GDM1 (cell line): ENCODE results near the gene KIAA1217.
"Not testable (repeated sequence)": the region's sequence is repeated elsewhere in the genome, so short reads cannot be mapped to it uniquely, and the experiment has no call there.

Source experiments
- DNase-seq: peaks from one replicate; lab custom pipeline; 2025; lab: John Stamatoyannopoulos, UW

KIAA1217 gene

DNA sequence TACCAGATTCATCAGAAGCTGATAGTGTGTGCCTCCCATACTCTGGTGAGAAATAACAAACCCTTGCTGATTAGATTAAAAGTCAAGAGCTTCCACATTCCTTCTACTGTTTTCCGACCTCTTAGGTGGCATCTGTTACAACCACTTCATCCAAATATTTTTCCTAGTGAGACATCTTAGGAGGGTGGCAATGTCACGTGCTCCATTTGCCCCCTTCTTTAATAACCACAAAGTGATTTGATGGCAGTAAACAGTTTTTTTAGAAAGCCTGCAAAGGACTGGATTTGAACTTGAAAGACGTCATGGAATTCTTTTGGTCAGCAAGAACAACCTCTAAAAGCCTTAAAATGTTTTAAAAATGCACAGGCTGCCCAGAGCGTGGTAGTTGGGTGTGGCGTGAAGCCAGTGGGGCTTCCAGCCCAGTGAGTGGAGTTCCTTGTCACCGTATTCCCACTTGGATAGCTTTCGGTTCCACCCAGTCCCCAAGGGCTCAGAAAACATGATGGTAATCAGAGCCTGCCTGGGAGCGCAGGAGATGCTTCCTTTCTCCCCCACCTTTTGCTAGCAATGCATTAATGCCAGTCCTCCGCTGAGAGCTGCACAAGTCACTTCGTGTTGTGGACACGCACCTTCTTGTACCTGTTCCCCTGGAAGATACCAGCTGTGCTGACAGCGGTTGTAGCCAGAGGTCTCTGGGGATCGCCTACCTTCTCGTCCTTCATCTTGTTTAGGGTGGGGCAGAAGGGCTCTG, 256.4 kb downstream of the KIAA1217 start:
- DNase-seq = no peak

DNA sequence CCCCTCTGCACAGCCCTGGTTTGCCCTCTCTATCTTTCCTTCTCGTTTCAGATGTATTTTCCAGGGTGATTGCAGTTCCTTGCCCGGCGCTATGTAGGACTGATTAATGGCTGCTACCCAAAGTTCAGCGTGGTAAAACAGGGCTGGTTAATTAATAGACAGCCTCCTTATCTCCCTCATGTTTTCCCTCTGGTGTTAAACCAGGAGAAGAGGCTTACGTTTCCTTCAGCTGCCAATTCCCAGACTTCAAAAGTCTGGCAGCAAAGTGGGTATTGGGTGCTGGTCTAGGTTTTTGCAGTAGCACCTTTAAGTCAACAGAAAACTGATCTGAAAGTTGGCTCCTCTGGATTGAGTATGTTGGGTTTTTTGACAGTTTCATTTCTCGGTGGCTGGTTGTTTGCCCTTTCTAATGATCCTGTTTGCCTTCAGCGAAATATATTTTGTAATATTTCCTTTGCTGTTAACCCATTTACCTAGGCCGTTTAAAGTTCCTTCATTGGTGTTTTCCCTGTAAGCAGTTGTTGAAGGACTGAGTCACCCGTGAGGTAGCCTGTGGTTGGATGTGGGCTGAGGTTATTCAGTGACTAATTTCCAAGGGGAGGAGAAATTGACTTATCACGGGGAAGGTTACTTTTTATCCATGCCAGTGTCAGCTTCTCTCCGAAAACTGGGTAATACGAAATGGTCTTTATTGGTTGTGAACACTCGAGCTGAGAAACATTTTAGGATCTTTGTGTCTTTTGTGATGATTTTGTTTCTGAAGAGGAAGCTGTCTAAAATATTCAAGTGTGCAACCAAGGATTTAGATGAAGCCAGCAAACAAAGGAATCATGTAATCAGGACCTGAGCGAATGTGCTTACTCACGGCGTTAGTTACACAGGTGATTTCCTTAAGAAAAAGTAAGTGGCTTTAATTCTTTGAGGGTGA, 257.2 kb downstream of the KIAA1217 start:
- peak; percentile 56 for DNase-seq

DNA sequence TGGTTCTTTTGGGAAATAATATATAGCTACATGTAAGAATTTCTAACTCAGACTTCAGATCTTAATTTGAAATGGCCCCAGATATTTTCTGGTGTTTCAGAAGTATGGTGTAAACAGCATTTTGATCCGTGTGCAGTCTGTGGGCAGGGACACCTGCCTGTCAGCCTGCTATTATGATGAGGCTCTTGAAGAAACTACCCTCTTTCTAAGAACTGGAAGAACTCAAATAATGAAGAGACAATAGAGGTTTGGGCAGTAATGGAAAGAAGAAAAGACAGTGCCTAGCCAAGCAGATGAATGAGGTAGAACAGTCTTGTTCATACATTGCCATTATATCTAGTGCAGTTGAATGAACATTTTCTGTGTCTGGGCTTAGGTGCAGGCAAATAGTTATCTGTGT, 258.2 kb downstream of the KIAA1217 start:
- no peak for DNase-seq

DNA sequence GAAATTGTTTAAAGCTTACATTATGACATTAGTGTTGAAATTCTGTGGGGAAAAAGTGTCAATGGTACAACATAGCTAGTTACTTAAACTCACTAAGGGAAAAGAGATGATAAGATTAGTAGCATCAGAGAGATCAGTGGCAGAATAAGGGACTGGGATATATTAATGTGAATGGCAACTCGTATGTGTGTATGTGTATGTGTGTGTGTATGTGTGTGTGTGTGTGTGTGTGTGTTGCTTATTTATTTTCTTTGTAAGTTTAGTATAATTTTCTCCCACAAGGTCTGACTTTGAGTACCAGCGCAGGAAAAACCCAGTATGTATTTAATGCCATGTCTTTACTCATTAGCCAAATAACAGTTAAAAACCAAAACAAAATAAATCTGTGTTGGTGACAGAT, 258.7 kb downstream of the KIAA1217 start:
- DNase-seq = no peak

DNA sequence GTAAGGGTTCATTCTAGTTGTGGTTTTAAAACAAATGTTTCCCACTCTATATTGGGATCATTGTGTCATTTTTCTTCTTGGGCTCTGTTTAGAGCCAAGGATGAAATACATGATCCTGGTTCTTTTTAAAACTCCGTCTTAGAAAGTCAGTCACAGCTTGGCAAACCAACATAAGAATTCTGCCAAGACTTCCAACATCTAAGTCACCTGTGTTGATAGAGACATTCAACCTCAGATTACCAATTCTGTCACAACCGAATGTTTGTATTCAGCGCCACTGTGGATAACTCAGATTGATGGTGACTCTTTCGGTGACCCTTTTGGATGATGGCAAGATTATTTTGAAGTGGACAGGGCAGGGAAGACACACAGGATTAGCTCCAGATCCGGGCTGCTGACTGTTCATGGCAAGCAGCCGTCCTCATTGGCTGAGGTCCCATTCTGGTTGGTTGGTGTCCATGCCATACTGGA, 259.4 kb downstream of the KIAA1217 start:
- DNase-seq = no peak

DNA sequence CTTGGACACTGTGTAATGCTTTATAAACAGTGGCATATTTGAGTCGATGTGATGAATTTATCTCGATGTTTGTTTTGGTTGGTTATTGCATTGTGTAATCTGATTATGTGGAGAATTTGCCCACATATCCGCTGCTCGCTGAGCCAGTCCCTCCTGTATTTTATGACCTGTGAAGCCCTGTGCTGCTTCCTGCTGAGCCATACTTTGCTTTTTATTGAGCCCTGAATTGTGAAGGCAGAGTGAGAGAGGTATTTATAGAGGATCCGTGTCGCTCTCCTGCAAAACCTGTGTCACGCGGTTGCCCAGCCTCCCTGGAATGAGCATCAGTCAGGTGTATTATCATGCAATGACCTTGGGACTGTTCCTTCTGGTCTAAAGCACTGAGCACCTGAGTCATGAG, 261.1 kb downstream of the KIAA1217 start:
- DNase-seq = no peak

DNA sequence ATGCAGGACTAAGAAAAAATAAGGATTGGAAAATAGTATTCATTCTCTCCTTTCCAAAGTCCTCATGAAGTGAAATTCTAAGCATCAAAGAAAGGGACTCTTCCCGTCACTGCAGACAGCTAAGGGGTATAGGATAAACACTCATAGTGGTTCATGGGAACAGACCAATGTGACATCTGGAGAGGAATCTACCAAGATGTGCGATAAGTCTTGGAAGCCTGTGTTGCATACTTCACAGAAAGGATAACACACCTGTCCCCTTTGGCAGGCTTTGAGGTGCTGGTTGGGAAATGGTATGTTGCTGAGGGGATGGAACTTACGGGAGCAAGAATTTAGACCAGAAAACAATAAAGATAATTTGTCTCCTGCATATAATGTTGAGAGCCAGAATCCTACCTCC, 266.7 kb downstream of the KIAA1217 start:
- DNase-seq = no peak

DNA sequence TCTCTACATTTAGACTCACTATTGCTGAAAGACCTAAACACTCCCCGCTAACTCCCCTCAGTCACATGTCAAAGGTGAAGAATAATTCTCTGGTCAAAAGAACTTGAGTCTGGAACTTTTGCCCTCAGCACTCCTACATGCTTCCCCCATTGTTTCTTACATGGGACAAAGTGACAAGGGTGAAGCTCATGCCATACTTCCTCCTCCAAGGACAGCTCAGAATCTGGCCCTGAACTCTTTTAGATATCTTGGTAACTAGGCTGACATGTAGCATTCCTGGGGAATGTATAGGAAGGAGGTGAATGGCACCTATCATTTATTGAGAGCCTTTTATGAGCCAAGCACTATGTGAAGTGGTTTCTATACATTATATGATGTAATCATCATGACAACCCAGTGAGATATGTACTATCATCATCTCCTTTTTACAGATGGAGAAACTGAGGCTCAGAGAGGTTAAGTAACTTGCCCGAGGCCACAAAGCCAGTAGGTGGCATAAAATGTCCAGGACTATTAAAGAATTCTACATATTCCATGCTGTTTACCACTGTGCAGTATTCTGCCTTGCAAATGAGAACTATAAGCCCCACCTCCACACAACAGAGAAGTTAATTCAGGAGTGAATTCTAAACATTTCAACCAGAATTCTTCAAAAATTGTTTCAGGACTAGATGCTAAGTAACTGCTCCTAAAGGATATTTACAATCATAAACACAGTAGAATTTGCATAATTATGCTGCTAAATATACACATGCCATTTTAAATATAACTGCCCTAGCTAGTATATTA, 268.2 kb downstream of the KIAA1217 start:
- DNase-seq = no peak

DNA sequence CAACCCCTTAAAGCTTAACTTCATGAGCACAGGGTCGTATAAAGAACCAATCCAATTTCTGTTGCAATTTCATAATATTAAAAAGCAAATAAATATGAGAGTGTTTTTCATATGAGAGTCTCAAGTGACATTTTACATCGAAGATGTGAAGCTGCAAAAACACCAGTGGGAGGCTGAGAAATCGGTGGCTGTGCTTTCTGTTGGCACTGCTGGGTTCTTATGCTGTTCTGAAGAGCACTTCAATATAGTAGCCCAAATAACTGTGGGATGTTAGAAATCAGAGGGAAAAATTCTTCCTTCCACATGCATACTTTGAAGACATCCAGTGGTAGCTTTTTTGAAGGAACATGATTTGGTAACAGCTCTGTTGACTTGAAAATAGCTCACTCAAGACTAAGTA, 269.0 kb downstream of the KIAA1217 start:
- DNase-seq = no peak

DNA sequence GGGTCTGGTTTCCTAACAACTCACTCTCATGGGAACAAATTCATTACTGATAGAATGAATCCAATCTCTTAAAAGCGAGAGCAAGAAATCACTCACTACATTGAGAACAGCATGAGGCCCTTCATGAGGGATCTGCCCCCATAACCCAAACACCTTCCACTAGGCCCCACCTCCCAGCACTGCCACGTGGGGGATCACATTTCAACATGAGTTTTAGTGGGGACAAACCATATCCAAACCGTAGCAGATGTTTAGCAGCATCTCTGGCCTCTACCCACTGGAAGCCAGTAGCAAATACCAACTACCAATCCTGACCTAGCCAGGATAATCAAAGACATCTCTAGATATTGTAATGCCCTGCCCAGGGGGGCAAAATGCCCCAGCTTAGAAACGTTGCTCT, 270.9 kb downstream of the KIAA1217 start:
- DNase-seq = no peak

DNA sequence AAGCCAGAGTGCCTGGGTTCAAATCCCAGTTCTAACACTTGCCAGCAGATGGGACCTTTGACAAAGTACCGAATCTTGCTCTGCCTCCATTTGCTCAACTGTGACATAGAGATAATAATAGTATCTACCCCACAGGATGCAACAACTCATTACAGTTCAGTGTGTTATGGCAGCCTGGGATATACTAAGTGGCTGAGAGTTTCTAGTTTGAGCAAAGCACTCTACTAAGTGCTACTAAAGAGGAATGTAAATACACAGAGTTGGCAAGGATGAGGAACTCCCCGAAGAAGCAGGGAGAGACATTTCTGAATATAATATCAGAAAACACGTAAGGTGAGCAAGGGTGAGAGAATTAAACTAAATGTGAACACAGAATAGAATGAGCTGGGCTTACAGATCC, 271.5 kb downstream of the KIAA1217 start:
- DNase-seq = no peak

DNA sequence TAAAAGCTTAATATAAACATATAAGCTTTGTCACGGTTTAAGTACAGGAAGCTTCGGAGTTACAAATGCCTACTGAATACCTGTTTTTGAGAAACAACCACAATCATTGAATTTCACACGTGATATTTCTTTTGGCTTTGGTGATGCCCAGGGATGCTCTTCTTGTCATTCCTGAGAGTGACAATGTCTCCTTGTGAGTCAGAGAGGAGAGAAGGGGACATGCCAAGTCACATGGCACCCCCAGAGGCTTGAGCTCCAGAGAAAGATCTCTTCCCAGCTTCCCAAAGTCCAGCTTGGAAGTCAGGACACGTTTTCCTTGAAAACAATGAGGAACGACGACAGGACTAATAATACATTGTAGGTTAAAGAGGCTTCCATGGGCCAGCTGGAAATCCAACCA, 272.3 kb downstream of the KIAA1217 start:
- no peak for DNase-seq

DNA sequence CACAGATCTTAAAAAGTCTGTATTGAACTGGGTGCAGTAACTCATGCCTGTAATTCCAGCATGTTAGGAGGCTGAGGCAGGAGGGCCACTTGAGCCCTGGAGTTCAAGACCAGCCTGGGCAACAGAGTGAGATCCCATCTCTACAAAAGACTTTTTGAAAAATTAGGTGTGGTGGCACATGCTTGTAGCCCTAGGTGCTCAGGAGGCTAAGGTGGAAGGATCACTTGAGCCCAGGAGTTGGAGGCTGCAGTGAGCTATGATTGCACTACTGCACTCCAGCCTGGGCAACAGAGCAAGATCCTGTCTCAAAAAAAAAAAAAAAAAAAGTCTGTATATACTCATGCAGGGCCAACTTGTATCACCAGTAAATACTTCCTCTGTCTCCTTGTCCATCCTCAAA, 273.8 kb downstream of the KIAA1217 start:
- DNase-seq = not testable (repeated sequence)

DNA sequence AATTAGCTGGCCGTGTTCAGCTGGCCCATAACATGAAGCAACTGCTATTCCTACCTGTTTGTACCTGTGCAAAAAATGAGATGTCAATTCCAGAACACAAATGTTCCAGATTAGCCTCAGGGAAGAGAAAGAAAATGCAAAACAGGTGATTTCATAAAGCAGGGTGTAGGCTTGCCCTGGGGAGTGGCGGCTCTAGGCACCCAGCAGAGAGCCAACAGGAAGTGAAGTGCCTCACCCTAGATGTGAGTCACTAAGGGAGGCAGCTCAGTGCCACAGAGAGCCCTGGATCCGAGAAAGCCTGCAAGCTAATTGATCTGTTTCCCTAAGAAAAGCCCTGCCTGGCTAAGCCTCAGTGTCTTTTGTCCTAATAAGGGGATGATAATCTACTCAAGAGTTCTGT, 274.8 kb downstream of the KIAA1217 start:
- no peak for DNase-seq

DNA sequence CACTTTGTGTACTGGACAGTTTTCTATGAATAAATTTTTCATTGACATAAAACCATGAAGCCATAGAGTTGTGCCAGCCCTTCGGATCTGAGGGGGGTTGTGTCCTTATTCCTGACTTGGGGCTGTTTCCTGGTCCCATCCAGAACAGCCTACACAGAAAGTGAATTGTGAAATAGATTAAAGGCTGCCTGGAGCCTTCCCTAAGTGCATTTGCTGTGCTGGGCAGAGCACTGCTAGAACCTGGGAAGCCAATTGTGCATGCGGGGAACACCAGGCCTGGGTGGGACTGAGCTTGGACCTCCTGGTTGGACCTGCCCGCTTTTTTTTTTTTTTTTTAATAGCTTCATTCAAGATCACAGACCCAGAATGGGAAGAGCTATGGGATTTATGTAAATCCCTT, 275.8 kb downstream of the KIAA1217 start:
- no peak for DNase-seq

DNA sequence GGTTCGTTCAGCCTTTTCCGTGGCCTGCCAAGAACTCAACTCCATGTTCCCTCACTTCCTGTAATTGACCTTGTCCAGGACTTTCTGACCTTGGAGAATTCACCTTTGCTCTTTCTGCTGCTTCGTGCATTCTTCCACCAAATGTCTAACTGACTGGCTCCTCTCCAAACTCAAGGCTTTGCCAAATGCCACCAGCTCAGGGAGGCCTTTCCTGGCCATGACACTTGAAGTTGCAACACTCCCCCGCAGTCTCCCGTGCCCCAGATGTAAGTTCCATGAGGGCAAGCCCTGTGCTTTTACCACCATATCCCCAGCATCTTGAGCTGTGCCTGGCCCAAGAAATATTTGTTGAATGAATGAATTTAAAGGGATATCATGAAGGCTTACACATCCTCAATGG, 276.4 kb downstream of the KIAA1217 start:
- DNase-seq = no peak

DNA sequence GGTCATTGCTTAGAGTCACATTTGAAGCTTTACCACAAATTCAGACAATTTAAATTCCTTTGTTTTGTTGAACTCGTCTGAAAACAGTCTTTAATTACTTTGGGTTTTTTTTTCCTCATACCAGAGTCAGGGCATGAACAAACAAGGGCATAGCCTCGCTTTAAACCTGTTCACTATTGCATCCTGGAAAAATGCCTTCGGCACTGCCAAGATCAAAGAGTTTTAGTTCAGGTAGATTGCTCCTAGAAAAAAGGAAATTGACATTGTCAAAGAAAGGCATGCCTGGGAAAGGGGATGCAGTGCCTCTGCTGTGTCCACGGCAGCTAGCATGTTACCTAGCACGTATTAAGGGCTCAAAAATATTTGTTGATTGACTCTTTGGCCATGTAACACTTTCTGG, 279.7 kb downstream of the KIAA1217 start:
- DNase-seq = no peak

DNA sequence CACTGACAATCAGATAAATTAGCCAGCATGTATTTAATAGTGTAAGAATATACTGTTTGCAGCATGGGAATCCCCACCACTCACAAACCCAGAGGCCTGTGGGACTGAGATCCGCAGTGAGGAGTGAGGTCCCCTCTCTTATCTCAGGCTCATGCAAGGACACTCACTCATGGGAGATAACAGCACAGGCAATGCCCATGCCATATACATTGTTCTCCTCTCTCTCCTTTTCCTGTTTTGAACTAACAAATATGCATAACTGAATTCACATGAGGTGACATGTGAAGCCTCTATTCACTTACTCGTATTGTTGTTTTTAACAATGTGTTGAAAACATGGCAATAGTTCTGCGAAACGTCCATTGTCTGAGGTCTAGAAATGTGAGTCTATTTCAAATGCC, 284.2 kb downstream of the KIAA1217 start:
- no peak for DNase-seq

DNA sequence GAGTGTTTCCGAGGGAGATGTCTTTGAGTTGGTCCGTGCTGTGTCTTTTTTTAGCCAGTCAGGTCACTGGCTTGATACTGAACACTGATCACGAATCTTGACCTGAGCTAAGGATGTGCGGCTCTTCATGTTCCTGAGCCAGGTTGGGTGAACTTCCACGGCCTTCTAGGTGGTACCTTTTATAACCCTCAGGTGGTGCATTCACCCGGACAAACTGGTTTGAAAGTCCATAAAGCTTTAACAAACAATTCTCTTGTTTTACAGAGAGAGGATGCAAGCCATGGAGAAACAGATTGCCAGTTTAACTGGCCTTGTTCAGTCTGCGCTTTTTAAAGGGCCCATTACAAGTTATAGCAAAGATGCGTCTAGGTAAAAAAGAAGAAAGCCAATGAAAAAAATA, 285.3 kb downstream of the KIAA1217 start:
- no peak for DNase-seq

DNA sequence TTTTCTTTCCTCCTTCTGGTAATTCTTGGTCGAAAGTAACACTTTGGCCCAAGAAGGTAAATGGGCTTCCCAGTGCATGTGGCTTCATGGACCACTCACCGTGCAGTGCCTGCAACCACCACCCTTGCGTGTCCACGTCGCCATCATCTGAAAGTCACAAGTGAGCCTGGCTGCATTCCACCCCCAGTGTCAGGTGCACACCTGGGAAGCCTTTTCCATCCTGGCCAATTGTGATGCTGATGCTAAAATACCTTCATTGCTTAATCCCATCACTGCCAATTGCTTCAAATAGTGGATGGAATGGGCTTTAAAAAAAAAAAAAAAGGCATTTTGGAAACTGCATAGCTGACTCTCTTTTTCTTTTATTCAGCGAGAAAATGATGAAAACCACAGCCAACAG, 285.8 kb downstream of the KIAA1217 start:
- DNase-seq = no peak

DNA sequence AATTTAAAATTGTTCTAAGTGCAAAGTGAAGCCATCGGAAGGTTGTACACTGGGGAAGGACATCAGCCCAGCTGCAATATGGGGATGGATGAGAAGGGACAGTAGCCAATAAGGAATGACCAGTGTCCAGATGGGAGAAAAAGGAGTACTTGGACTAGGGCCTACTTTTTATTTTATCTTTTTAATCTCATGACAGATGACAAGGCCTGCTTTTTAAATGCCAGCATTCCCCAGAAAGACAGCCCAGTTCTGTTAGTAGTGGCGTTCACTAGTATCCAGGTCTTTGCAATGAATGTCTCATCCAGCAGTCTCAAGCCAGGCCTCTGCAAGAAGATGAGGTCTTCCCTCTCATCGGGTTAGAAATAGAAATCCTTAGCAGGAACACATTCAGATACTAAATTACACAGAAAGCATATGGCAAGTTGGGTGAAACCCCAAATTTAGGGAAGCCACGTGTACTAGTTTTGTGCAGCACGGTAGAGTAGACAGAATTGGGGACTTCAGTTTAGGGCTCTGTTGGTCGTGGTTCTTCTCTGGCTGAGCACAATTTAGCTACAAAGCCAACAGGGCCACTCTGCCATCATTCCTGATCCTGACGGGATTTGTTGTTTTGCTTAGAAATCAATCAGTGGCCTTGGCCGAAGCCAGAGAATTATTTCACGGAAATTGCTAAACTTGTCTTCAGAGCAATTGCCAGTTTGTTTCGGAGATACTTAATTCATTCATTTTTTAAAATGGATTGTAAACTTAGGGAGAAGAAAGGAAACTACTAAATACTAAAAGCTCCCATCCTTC, 286.9 kb downstream of the KIAA1217 start:
- no peak for DNase-seq

DNA sequence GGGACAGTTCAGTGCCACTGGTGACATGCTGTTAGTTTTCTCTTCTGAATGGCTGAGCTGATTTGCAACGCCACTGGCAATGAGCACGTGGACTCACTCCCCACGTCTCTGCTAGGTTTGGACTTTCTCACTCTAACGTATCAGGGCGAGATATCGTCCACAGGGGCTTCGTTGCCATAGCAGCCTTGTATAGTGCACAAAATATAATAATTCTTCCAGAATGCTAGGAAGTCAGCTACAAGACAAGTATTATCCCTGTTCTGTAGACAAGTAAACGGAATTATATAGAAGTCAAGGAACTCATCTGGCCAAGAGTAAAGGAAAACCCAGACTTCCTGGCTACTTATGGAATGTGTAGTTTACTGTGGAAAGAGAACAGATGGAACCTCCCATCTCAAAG, 288.0 kb downstream of the KIAA1217 start:
- DNase-seq = no peak
